ENCODE results near the gene ADAMTS7. TPM values are rescaled to one million over a fixed set of nuclear protein-coding genes. Genes with fewer than 3 reads are reported as not detected.

ADAMTS7 gene
- total RNA-seq, 1 experiment from 2014 or later: 23.1 TPM

GRCh38 chr15:78811825-78812183 is 540 bp upstream of the ADAMTS7 start:
- Mint-ChIP-seq H3K4me3 (peak overlapping the region; percentile 46 to 71; a peak in 4 of 5 replicates), H3K27ac (no peak overlapping the region)

More at GRCh38 chr15:78811825-78812183, 540 bp upstream of the ADAMTS7 start:
- no peaks in the 10 kb centered on the region for H3K4me1 ChIP-seq (ENCODE audit: insufficient read depth, low read length)
- H2BK20ac ChIP-seq (ENCODE audit: low read depth, low read length, poor library complexity, severe bottlenecking): no peak overlapping the region
- TF ChIP-seq, protein P1, sequence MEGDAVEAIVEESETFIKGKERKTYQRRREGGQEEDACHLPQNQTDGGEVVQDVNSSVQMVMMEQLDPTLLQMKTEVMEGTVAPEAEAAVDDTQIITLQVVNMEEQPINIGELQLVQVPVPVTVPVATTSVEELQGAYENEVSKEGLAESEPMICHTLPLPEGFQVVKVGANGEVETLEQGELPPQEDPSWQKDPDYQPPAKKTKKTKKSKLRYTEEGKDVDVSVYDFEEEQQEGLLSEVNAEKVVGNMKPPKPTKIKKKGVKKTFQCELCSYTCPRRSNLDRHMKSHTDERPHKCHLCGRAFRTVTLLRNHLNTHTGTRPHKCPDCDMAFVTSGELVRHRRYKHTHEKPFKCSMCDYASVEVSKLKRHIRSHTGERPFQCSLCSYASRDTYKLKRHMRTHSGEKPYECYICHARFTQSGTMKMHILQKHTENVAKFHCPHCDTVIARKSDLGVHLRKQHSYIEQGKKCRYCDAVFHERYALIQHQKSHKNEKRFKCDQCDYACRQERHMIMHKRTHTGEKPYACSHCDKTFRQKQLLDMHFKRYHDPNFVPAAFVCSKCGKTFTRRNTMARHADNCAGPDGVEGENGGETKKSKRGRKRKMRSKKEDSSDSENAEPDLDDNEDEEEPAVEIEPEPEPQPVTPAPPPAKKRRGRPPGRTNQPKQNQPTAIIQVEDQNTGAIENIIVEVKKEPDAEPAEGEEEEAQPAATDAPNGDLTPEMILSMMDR (conservative IDR thresholded peaks at IDR 0.05): no peak; the same call in 2 of the 3 replicates
- H3K79me2 ChIP-seq (ENCODE audit: insufficient read depth, low read length): no peaks in the 10 kb centered on the region; the same call in 1 of the 2 replicates
- no peak overlapping the region for H2AFZ ChIP-seq (ENCODE audit: low read length)
- peak overlapping the region; percentile 46 for H4K8ac ChIP-seq (replicated peaks; ENCODE audit: insufficient read length, low read depth, low read length)
- H3K23ac ChIP-seq (ENCODE audit: insufficient read length, low read depth, low read length): no peak overlapping the region
- no peaks in the 10 kb centered on the region for H4K20me1 ChIP-seq (ENCODE audit: control insufficient read depth, insufficient read depth, insufficient read length)
- DNase-seq: no peak
- H3K9ac ChIP-seq (ENCODE audit: extremely low read depth, insufficient read length, low read length): no peak overlapping the region
- peak overlapping the region; percentile 19 for H3K4me2 ChIP-seq (ENCODE audit: insufficient read depth, insufficient read length, low read length)
- H3K79me1 ChIP-seq (ENCODE audit: insufficient read depth, low read depth, low read length, poor library complexity, severe bottlenecking): no peaks in the 10 kb centered on the region
- no peak overlapping the region for H2AK5ac ChIP-seq (ENCODE audit: insufficient read length, low read length)
- no peak overlapping the region for H4K5ac ChIP-seq (ENCODE audit: insufficient read length, low read depth, low read length)
- H3K14ac ChIP-seq (ENCODE audit: insufficient read depth, low read length): peak overlapping the region; percentile 90
- no peak overlapping the region for H3K4ac ChIP-seq (ENCODE audit: low read depth, low read length)
- H3K9me3 ChIP-seq (ENCODE audit: control insufficient read depth, low read depth, low read length): no peaks in the 10 kb centered on the region
- no peak overlapping the region for H2BK5ac ChIP-seq (ENCODE audit: insufficient read length, low read length)
- peaks cover 30% of the 10 kb centered on the region for H3K27me3 Mint-ChIP-seq (ENCODE audit: low read depth)
- no peak overlapping the region for H2BK120ac ChIP-seq (ENCODE audit: low read depth, low read length, poor library complexity, severe bottlenecking)
- peak overlapping the region; percentile 17 for H4K91ac ChIP-seq (ENCODE audit: insufficient read length, low read depth, low read length)
- no peak overlapping the region for H3K27ac ChIP-seq (ENCODE audit: insufficient read length, low read depth, low read length)
- H3K27me3 ChIP-seq (ENCODE audit: insufficient read depth, low read length): no peaks in the 10 kb centered on the region; the same call in 1 of the 2 replicates
- no peaks in the 10 kb centered on the region for H3K9me3 Mint-ChIP-seq
- H3K23me2 ChIP-seq (ENCODE audit: insufficient read length, low read depth, low read length, poor library complexity, severe bottlenecking): peaks cover 12% of the 10 kb centered on the region
- no peak overlapping the region for H3K56ac ChIP-seq (ENCODE audit: insufficient read length, low read depth, low read length)
- H2BK15ac ChIP-seq (ENCODE audit: low read depth, low read length): 0 out of 2 replicates have a peak overlapping the region, but pooled peaks have one; percentile 69
- H3K18ac ChIP-seq (ENCODE audit: insufficient read length, low read depth, low read length): peak overlapping the region; percentile 75
- WGBS (ENCODE audit: extremely low coverage, insufficient read length, low lambda C conversion rate): no CpG with 5 or more reads among the region's 24 CpGs
- H3K36me3 Mint-ChIP-seq (ENCODE audit: insufficient read depth in 1 of 3, low read depth in 3 of 3): no peaks in the 10 kb centered on the region; a peak in 1 of 7 replicates
- H3T11ph ChIP-seq (ENCODE audit: low read length): no peak overlapping the region
- H3K4me1 Mint-ChIP-seq: peaks cover 17 to 24% of the 10 kb centered on the region in 2 experiments
- H2BK12ac ChIP-seq (ENCODE audit: insufficient read length, low read depth, low read length): peak overlapping the region; percentile 67
